ENCODE measurements around the gene INSRR.

INSRR gene

DNA sequence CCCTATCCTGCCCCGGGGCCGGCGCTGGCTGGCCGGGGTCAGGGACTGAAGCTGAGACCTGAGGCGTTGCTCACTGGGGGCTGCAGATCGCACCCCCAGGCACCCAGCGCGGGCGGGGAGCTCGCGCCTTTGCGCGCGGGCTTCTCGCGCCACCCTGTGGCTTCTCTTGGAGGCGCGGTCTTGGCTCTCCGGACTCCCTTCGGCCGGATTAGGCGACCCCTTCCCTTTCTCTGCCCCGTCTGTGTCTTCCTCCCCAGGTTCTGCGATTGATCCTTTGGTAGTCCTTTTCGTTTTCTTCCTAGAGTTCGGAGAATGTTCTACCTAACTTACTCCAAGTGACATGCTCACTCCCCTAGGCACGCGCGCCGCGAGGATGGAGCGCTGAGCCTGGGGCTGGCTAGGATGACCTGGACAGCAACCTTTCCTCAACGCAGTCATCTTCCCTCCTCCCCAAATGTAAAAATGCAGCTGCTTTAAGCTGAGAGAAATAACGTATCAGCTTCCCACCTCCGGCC, 1.3 kb upstream of the INSRR start:
- Histone ChIP-seq H4K20me1 (ENCODE audit: low read depth, low read length) (no peaks in the 10 kb centered on the region), H3K27ac (ENCODE audit: low read depth, low read length) (no peak overlapping the region), H3K4me3 (ENCODE audit: insufficient read depth, low read length, poor library complexity, severe bottlenecking) (peak overlapping the region; percentile 48), H3K9ac (ENCODE audit: low read length) (peak overlapping the region; percentile 21; the same call in 1 of the 2 replicates), H2AFZ (ENCODE audit: low read depth, low read length, severe bottlenecking) (peak overlapping the region; percentile 66), H3K27me3 (ENCODE audit: low read length) (no peaks in the 10 kb centered on the region), H3K9me2 (replicated peaks; ENCODE audit: insufficient read depth, low read length) (no peaks in the 10 kb centered on the region), H3K9me3 (ENCODE audit: insufficient read depth, low read length) (no peaks in the 10 kb centered on the region), H3K4me2 (ENCODE audit: low read depth, low read length, poor library complexity, severe bottlenecking) (peak overlapping the region; percentile 57), H3F3A (ENCODE audit: insufficient read depth) (no peaks in the 10 kb centered on the region), H3K36me3 (ENCODE audit: low read length) (no peaks in the 10 kb centered on the region), H3K79me2 (ENCODE audit: insufficient read depth, low read length) (no peaks in the 10 kb centered on the region)
- TF ChIP-seq, protein P1, sequence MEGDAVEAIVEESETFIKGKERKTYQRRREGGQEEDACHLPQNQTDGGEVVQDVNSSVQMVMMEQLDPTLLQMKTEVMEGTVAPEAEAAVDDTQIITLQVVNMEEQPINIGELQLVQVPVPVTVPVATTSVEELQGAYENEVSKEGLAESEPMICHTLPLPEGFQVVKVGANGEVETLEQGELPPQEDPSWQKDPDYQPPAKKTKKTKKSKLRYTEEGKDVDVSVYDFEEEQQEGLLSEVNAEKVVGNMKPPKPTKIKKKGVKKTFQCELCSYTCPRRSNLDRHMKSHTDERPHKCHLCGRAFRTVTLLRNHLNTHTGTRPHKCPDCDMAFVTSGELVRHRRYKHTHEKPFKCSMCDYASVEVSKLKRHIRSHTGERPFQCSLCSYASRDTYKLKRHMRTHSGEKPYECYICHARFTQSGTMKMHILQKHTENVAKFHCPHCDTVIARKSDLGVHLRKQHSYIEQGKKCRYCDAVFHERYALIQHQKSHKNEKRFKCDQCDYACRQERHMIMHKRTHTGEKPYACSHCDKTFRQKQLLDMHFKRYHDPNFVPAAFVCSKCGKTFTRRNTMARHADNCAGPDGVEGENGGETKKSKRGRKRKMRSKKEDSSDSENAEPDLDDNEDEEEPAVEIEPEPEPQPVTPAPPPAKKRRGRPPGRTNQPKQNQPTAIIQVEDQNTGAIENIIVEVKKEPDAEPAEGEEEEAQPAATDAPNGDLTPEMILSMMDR (IDR thresholded peaks at IDR 0.05; ENCODE audit: insufficient read depth, low read length, poor library complexity, severe bottlenecking), result peak; percentile 30
- no peak for TF ChIP-seq EZH2phosphoT487 (conservative IDR thresholded peaks at IDR 0.05; ENCODE audit: low read length)

- no peak overlapping the region for H3K4me3 ChIP-seq (ENCODE audit: insufficient read depth, low read length, poor library complexity, severe bottlenecking)
Measured at GRCh38 chr1:156859523-156860112, 701 bp upstream of the INSRR start.

GRCh38 chr1:156858555-156858956, 361 bp downstream of the INSRR start:
- Histone ChIP-seq H3K9me2 (replicated peaks; ENCODE audit: insufficient read depth, low read length) (no peaks in the 10 kb centered on the region), H3K4me3 (ENCODE audit: insufficient read depth, low read length, poor library complexity, severe bottlenecking) (no peak overlapping the region), H3K27me3 (ENCODE audit: low read length) (no peaks in the 10 kb centered on the region), H2AFZ (ENCODE audit: low read depth, low read length, severe bottlenecking) (no peak overlapping the region), H3K9me3 (ENCODE audit: insufficient read depth, low read length) (no peaks in the 10 kb centered on the region), H3K27ac (ENCODE audit: low read depth, low read length) (no peak overlapping the region), H3F3A (ENCODE audit: insufficient read depth) (no peaks in the 10 kb centered on the region), H3K9ac (ENCODE audit: low read length) (no peak overlapping the region), H4K20me1 (ENCODE audit: low read depth, low read length) (no peaks in the 10 kb centered on the region), H3K36me3 (ENCODE audit: low read length) (no peaks in the 10 kb centered on the region), H3K79me2 (ENCODE audit: insufficient read depth, low read length) (no peaks in the 10 kb centered on the region), H3K4me2 (ENCODE audit: low read depth, low read length, poor library complexity, severe bottlenecking) (no peak overlapping the region)
- TF ChIP-seq EZH2phosphoT487 (conservative IDR thresholded peaks at IDR 0.05; ENCODE audit: low read length), result no peak
- TF ChIP-seq, protein P1 (IDR thresholded peaks at IDR 0.05; ENCODE audit: insufficient read depth, low read length, poor library complexity, severe bottlenecking), result no peak

More at GRCh38 chr1:156859523-156860112, 701 bp upstream of the INSRR start:
- no peaks in the 10 kb centered on the region for H3F3A ChIP-seq (ENCODE audit: insufficient read depth)
- no peaks in the 10 kb centered on the region for H3K36me3 ChIP-seq (ENCODE audit: low read length)
- no peak overlapping the region for H3K27ac ChIP-seq (ENCODE audit: low read depth, low read length)
- H3K27me3 ChIP-seq (ENCODE audit: low read length), result no peaks in the 10 kb centered on the region
- H3K9me2 ChIP-seq (replicated peaks; ENCODE audit: insufficient read depth, low read length), result no peaks in the 10 kb centered on the region
- no peak overlapping the region for H2AFZ ChIP-seq (ENCODE audit: low read depth, low read length, severe bottlenecking)
- H3K9ac ChIP-seq (ENCODE audit: low read length), result no peak overlapping the region
- no peak overlapping the region for H3K4me2 ChIP-seq (ENCODE audit: low read depth, low read length, poor library complexity, severe bottlenecking)
- H4K20me1 ChIP-seq (ENCODE audit: low read depth, low read length), result no peaks in the 10 kb centered on the region
- TF ChIP-seq, protein P1 (IDR thresholded peaks at IDR 0.05; ENCODE audit: insufficient read depth, low read length, poor library complexity, severe bottlenecking), result no peak
- TF ChIP-seq EZH2phosphoT487 (conservative IDR thresholded peaks at IDR 0.05; ENCODE audit: low read length), result no peak
- no peaks in the 10 kb centered on the region for H3K9me3 ChIP-seq (ENCODE audit: insufficient read depth, low read length)
- no peaks in the 10 kb centered on the region for H3K79me2 ChIP-seq (ENCODE audit: insufficient read depth, low read length)
